Astrocyte (in vitro differentiated cells and primary cell): Measurements from ENCODE around the gene ARHGEF11.

Source experiments
- EZH2 ChIP-seq: IDR thresholded peaks from 2 replicates; pipeline ENCODE4 v1.6.1; 2012; ENCODE audit warnings: mild to moderate bottlenecking, low read length, inconsistent platforms; ENCODE audit not compliant: insufficient read depth
- TF ChIP-seq, protein P1 (sequence below): IDR thresholded peaks from 2 replicates; pipeline ENCODE4 v1.5.1; 2011; ENCODE audit warnings: low read depth, mild to moderate bottlenecking, inconsistent platforms, low read length, moderate library complexity; ENCODE audit not compliant: insufficient read depth

- TF ChIP-seq, protein P1, sequence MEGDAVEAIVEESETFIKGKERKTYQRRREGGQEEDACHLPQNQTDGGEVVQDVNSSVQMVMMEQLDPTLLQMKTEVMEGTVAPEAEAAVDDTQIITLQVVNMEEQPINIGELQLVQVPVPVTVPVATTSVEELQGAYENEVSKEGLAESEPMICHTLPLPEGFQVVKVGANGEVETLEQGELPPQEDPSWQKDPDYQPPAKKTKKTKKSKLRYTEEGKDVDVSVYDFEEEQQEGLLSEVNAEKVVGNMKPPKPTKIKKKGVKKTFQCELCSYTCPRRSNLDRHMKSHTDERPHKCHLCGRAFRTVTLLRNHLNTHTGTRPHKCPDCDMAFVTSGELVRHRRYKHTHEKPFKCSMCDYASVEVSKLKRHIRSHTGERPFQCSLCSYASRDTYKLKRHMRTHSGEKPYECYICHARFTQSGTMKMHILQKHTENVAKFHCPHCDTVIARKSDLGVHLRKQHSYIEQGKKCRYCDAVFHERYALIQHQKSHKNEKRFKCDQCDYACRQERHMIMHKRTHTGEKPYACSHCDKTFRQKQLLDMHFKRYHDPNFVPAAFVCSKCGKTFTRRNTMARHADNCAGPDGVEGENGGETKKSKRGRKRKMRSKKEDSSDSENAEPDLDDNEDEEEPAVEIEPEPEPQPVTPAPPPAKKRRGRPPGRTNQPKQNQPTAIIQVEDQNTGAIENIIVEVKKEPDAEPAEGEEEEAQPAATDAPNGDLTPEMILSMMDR: no peak
- TF ChIP-seq EZH2: no peak
Measured at GRCh38 chr1:156939786-156940334, 105.7 kb downstream of the ARHGEF11 start.
